Fibroblast of lung (primary cell): ENCODE results near the gene IGF1R.

Experiments used
- EZH2 ChIP-seq: IDR thresholded peaks from 2 replicates; pipeline ENCODE4 v1.5.1; 2012; ENCODE audit warnings: low read length, control low read depth, mild to moderate bottlenecking; ENCODE audit errors: missing control alignments
- TF ChIP-seq, protein P1 (sequence below), 2 donors: IDR thresholded peaks in 1 of 2; conservative IDR thresholded peaks in 1 of 2; 1 replicate in 1 of 2; 2 replicates in 1 of 2; pipeline ENCODE4 v1.5.1; 2011 to 2012; ENCODE audit warnings: low read length in 2 of 2, control low read depth in 1 of 2, inconsistent platforms in 1 of 2, low read depth in 1 of 2, mild to moderate bottlenecking in 1 of 2

- TF ChIP-seq, protein P1, sequence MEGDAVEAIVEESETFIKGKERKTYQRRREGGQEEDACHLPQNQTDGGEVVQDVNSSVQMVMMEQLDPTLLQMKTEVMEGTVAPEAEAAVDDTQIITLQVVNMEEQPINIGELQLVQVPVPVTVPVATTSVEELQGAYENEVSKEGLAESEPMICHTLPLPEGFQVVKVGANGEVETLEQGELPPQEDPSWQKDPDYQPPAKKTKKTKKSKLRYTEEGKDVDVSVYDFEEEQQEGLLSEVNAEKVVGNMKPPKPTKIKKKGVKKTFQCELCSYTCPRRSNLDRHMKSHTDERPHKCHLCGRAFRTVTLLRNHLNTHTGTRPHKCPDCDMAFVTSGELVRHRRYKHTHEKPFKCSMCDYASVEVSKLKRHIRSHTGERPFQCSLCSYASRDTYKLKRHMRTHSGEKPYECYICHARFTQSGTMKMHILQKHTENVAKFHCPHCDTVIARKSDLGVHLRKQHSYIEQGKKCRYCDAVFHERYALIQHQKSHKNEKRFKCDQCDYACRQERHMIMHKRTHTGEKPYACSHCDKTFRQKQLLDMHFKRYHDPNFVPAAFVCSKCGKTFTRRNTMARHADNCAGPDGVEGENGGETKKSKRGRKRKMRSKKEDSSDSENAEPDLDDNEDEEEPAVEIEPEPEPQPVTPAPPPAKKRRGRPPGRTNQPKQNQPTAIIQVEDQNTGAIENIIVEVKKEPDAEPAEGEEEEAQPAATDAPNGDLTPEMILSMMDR (conservative IDR thresholded peaks at IDR 0.05 in 1 of 2, IDR thresholded peaks at IDR 0.05 in 1 of 2; ENCODE audit: low read depth in 1 of 2, low read length in 2 of 2): no peak
- TF ChIP-seq EZH2: no peak
Observed at GRCh38 chr15:98903377-98904018, 255.2 kb downstream of the IGF1R start.
